SK-N-MC (cell line): ENCODE data around the gene HDAC4.

ENCODE experiments used
- FOXP2 ChIP-seq: optimal IDR thresholded peaks from 2 replicates; pipeline ENCODE3; 2011; ENCODE audit warnings: mild to moderate bottlenecking, moderate library complexity; ENCODE audit not compliant: insufficient read depth; ENCODE audit errors: extremely low read length, control extremely low read depth
- POLR2AphosphoS5 ChIP-seq: IDR thresholded peaks from 2 replicates; pipeline ENCODE4 v1.6.1; 2012; ENCODE audit warnings: mild to moderate bottlenecking, low read depth, low read length, borderline replicate concordance

GRCh38 chr2:239436076-239436475, 35.3 kb upstream of the HDAC4 start:
- no peak for TF ChIP-seq POLR2AphosphoS5
- TF ChIP-seq FOXP2, result no peak
